BJ (cell line): Measurements from ENCODE around the gene ZNF189. TPM values are rescaled to one million over a fixed set of nuclear protein-coding genes. Genes with fewer than 3 reads are reported as not detected.

ENCODE experiments used
- CTCF ChIA-PET: fragments of 350-600 bp; formaldehyde crosslinking; extraction: SDS; loops from one replicate; lab custom pipeline; 2021; ENCODE audit warnings: antibody characterized with exemption, inconsistent platforms; lab: Yijun Ruan, JAX
- POLR2A ChIA-PET: fragments of 300-600 bp; sonication (Branson Sonifier 250); formaldehyde crosslinking; extraction: SDS; loops from one replicate; lab custom pipeline; 2021; ENCODE audit warnings: antibody characterized with exemption; lab: Charles Lee
- DNase-seq: peaks from one replicate; pipeline ENCODE4 v3.0.0-alpha.2; 2011; ENCODE audit warnings: low read depth
- H3K27me3 ChIP-seq: 2 replicates; pipeline ENCODE4 v1.6.0; 2011; ENCODE audit warnings: low read length; ENCODE audit not compliant: control insufficient read depth, insufficient read depth
- H3K36me3 ChIP-seq: 2 replicates; pipeline ENCODE4 v1.5.1; 2011; ENCODE audit warnings: low read length; ENCODE audit not compliant: control insufficient read depth, insufficient read depth
- H3K4me3 ChIP-seq: 2 replicates; pipeline ENCODE4 v1.5.1; 2011; ENCODE audit warnings: low read depth, mild to moderate bottlenecking, control low read depth, low read length
- CTCF ChIP-seq: IDR thresholded peaks from 2 replicates; pipeline ENCODE4 v1.5.1; 2011; ENCODE audit warnings: low read depth, mild to moderate bottlenecking, control low read depth, inconsistent platforms, low read length, moderate library complexity; ENCODE audit not compliant: insufficient read depth
- polyA plus RNA-seq: library from polyadenylated mRNA; depleted of rRNA; stranded (reverse); fragments of >200 nt; gene quantifications from 2 replicates; pipeline ENCODE4 v1.2.3, GENCODE V29; 2011

Gene ZNF189
- polyA plus RNA-seq, 1 experiment: 3.1 TPM

DNA sequence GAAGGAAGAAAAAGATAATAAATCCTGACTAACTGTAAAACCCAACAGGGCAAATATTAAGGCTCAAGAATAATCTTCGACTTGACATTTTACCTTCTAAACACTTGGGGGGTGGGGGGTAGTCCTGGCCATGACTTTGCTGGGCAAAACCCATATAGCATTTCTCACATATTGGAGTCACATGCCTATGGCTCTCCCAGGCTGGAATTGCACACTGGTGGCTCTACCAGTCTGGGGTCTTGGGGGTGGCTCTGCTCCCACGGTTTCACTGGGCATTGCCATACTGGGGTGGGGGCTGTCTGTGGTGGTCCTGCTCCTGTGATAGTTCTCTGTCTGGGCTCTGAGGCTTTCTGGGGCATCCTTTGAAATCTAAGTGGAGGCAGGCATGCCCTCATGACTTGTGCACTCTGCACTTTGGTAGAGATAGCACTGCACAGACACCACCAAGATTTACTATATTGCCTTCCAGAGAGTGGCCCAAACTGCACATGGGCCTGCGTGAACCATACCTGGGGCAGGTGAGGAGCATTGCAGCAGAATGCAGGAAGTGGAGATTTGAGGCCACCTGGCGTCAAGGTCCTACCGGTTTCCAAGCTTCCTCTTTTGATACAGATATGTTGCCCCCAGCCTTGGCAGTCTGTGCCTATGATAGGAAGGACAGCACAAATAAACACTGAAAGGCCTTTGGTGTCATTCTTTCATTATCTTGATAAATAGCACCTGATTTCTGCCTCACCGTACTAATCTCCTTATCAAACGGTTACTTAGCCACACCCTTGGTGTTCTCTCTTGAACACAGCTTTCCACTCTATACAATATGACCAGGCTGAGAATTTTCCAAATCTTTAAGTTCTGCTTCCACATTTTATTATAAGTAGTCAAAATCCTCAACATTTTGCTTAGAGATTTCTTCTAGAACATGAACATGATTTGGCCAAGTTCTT, 43.6 kb upstream of the ZNF189 start:
- TF ChIP-seq CTCF: no peak
- DNase-seq: no peak
- no peaks in the 10 kb centered on the region for H3K27me3 ChIP-seq
- CTCF ChIA-PET: no interaction called here
- H3K36me3 ChIP-seq: no peaks in the 10 kb centered on the region
- no peak overlapping the region for H3K4me3 ChIP-seq
- POLR2A ChIA-PET: no interaction called here

- Histone ChIP-seq H3K4me3 (no peak overlapping the region), H3K36me3 (no peaks in the 10 kb centered on the region), H3K27me3 (no peaks in the 10 kb centered on the region)
- POLR2A ChIA-PET: no interaction called here
- no peak for DNase-seq
- CTCF ChIA-PET: no interaction called here
- no peak for TF ChIP-seq CTCF
Measured at GRCh38 chr9:101356619-101357018, 42.0 kb upstream of the ZNF189 start.

DNA sequence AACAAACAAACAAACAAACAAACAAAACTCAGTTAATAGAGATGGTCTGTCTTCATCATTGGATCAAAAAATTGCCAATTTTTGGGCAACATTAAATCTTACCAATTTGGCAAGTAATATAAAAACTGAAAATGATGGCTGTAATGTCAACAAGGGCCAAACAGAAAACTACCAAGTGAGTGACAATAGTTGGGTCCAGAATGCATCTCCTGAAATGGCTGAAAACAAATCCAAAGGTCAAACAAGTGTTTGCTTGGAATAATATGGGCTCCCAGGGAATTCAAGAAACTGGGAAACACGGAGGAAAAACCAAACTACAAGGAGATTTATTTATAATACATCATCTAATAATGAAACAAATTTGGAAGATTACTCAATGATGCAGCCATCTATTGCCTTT, 39.0 kb upstream of the ZNF189 start:
- ChIA-PET POLR2A (no interaction called here), CTCF (no interaction called here)
- Histone ChIP-seq H3K4me3 (no peak overlapping the region), H3K27me3 (no peaks in the 10 kb centered on the region), H3K36me3 (no peaks in the 10 kb centered on the region)
- DNase-seq: no peak
- TF ChIP-seq CTCF: no peak

GRCh38 chr9:101360647-101361046, 38.0 kb upstream of the ZNF189 start:
- no peaks in the 10 kb centered on the region for H3K27me3 ChIP-seq
- CTCF ChIA-PET: no interaction called here
- POLR2A ChIA-PET: no interaction called here
- no peak overlapping the region for H3K4me3 ChIP-seq
- TF ChIP-seq CTCF: no peak
- no peaks in the 10 kb centered on the region for H3K36me3 ChIP-seq
- no peak for DNase-seq

DNA sequence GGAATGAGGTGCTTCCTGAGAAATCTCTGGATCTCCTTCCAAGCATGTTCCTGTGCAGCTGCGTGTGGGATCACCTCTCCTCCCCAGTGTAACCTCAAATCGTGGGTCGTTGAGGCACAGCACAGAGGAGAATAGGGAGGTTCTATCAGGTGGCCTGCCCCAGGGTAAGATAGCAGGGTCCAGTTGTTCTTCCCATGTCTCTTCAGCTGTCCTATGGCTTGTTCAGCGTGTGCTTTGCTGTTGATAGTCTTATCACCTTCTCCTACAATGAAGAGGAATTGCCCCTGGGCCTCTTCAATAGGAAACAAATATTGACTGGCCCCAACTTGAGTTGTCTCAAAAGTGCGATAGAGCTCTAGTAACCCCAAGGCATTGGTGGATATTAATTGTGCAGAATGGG, 36.2 kb upstream of the ZNF189 start:
- ChIA-PET POLR2A (no interaction called here), CTCF (interaction anchor here (1.0 kb wide), 1 partner anchor 26 kb away, joined by 3 read pairs; no protein-coding TSS in a partner anchor)
- TF ChIP-seq CTCF: no peak
- H3K36me3 ChIP-seq: no peaks in the 10 kb centered on the region
- no peak for DNase-seq
- no peaks in the 10 kb centered on the region for H3K27me3 ChIP-seq
- H3K4me3 ChIP-seq: no peak overlapping the region
